Measurements from ENCODE around the gene GGTLC2.

DNA sequence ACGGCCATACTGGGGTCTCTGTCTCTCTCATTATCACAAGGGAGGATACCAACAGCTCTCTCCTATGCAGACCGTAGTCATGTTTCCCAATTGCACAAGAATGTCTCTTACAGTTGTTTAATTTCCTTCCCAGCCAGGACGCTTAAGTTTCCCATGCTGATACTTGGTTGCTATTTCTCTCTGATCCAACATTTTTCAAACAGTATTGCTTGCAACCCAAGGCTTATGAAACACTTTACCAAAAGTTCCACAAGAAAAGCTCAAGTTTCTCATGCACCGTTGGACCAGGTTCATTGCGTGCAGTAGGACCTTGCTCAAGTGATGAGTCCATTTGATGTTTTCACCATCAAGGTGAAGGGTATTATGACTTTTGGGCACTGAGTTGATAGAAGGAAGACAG lies 46.6 kb downstream of the GGTLC2 start:
- TF ChIP-seq CTCF (conservative IDR thresholded peaks at IDR 0.05; ENCODE audit: low read depth, low read length) (no peak), EZH2 (IDR thresholded peaks at IDR 0.05; ENCODE audit: borderline replicate concordance, low read depth, low read length, poor library complexity, severe bottlenecking) (no peak)

Data from A673 (cell line).